Tibial nerve (tissue), 4 donors: ENCODE data around the gene SYNPO2.

ENCODE experiments used
- EP300 ChIP-seq, 2 donors: sonication (generic); formaldehyde crosslinking; IDR thresholded peaks; one replicate each; pipeline ENCODE4 v1.6.1; 2017; ENCODE audit warnings: antibody characterized with exemption in 2 of 2, mild to moderate bottlenecking in 1 of 2
- POLR2A ChIP-seq, 2 donors: fragments of 450-650 bp; IDR thresholded peaks; one replicate each; pipeline ENCODE4 v1.6.1; 2017; ENCODE audit warnings: antibody characterized with exemption in 2 of 2, mild to moderate bottlenecking in 2 of 2, moderate library complexity in 2 of 2
- TF ChIP-seq, protein P1 (sequence below), 5 experiments: fragments of 200-600 bp in 3 of 5; fragments of 450-650 bp in 2 of 5; sonication (generic) in 3 of 5; IDR thresholded peaks; one replicate each; pipeline ENCODE4 v1.5.1; 2016 to 2019; ENCODE audit warnings: antibody characterized with exemption in 5 of 5, mild to moderate bottlenecking in 3 of 5, moderate library complexity in 2 of 5

DNA sequence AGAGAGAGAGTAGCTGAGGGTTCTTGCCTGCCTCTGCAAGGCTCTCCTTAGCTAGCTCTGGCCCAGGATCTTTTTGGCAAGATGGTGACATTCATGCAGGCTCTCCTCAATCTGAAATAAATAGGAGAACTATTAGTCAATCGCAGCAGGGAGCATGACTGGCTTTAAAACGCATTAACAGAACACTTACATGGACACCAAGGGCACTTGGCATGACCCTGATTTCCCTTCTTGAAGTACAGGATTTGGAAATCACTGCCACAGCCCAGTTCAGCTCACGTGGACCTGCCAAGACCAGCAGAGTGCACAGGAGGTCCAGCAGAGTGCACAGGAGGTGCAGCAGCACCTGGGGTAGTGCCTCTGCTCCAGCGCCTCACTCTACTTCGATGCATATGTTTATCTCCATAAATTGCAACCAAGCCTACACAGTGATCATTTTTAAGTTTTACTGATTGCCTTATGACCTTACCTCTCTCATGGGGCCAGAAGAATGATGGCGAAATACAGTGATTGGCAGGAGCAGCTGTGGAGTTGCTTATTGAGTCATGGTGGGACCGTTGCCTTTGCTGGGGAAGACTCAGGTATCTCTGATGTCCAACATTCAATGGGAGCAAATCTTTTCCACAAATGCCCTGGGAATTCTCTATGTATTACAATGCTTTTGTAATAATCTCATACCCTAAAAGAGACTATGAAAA, 122.4 kb downstream of the SYNPO2 start:
- TF ChIP-seq, protein P1, sequence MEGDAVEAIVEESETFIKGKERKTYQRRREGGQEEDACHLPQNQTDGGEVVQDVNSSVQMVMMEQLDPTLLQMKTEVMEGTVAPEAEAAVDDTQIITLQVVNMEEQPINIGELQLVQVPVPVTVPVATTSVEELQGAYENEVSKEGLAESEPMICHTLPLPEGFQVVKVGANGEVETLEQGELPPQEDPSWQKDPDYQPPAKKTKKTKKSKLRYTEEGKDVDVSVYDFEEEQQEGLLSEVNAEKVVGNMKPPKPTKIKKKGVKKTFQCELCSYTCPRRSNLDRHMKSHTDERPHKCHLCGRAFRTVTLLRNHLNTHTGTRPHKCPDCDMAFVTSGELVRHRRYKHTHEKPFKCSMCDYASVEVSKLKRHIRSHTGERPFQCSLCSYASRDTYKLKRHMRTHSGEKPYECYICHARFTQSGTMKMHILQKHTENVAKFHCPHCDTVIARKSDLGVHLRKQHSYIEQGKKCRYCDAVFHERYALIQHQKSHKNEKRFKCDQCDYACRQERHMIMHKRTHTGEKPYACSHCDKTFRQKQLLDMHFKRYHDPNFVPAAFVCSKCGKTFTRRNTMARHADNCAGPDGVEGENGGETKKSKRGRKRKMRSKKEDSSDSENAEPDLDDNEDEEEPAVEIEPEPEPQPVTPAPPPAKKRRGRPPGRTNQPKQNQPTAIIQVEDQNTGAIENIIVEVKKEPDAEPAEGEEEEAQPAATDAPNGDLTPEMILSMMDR (IDR thresholded peaks at IDR 0.05) = no peak
- TF ChIP-seq POLR2A (IDR thresholded peaks at IDR 0.05) (no peak), EP300 (IDR thresholded peaks at IDR 0.05) (peak in 1 of 2 donors; percentile 22)
